Duodenal mucosa (tissue), 2 donors: ENCODE results near the gene OGFRL1.

Experiments used
- H3K27ac ChIP-seq: one replicate; pipeline ENCODE4 v1.7.0; 2013; ENCODE audit warnings: low read depth, low read length
- H3K27me3 ChIP-seq, 2 donors: one replicate each; pipeline ENCODE4 v1.7.0; 2013; ENCODE audit warnings: low read length in 2 of 2, control low read depth in 1 of 2; ENCODE audit not compliant: insufficient read depth in 2 of 2, control insufficient read depth in 1 of 2
- H3K36me3 ChIP-seq, 2 donors: one replicate each; pipeline ENCODE4 v1.7.0; 2013; ENCODE audit warnings: low read length in 2 of 2, control low read depth in 1 of 2; ENCODE audit not compliant: insufficient read depth in 2 of 2, control insufficient read depth in 1 of 2
- H3K4me1 ChIP-seq, 2 donors: one replicate each; pipeline ENCODE4 v1.7.0; 2013; ENCODE audit warnings: low read length in 2 of 2, control low read depth in 1 of 2; ENCODE audit not compliant: insufficient read depth in 2 of 2, control insufficient read depth in 1 of 2
- H3K4me3 ChIP-seq, 2 donors: one replicate each; pipeline ENCODE4 v1.7.0; 2013; ENCODE audit warnings: low read length in 2 of 2, low read depth in 1 of 2
- H3K9ac ChIP-seq, 2 donors: one replicate each; pipeline ENCODE4 v1.7.0; 2013; ENCODE audit warnings: low read length in 2 of 2, low read depth in 1 of 2
- H3K9me3 ChIP-seq, 2 donors: one replicate each; pipeline ENCODE4 v1.7.0; 2013; ENCODE audit warnings: low read length in 2 of 2, control low read depth in 1 of 2; ENCODE audit not compliant: control insufficient read depth in 1 of 2

OGFRL1 gene

DNA sequence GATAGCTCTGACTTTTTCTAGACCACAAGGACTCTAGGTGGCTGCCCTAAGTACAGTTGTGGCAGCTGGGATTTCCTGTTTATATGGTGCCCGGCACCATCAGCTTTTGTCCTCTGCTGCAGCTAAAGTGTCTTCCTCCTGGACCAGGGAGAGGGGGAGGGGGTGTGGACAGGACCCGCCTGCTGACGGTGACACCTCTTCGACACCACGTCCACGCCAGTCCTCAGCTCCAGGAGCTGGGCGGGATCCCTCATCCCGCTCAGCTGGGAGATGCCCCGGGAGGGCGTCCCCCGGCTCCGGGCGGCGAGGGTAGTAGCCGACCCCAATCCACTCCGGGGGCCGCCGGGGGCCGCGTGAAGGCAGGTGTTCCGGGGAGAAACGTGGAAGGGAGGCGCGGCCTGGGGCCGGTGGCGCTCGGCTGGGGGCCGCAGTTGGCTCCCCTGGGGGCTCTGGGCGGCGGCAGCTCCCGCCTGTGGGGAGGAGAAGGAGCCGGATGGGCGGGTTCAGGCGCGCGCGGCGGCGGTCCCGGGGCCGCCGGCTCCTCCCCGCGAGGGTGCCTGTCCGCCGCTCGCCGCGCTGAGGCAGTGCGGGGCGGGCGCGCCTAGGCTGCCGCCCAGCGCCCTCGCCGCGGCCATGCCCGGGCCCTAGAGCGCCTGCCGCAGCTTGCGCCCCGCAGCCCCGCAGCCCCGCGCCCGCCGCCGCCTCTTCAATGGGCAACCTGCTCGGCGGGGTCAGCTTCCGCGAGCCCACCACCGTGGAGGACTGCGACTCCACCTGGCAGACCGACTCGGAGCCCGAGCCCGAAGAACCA, at the start of gene OGFRL1:
TSS of gene OGFRL1 (plus strand) at position 584 of the 811 bp plus-strand sequence. CDS start at position 710, 126 bp downstream.
- H3K9me3 ChIP-seq = no peaks in the 10 kb centered on the region
- no peaks in the 10 kb centered on the region for H3K27me3 ChIP-seq
- H3K36me3 ChIP-seq = no peaks in the 10 kb centered on the region
- peak within 1 kb of the TSS; percentile 60 to 70 for H3K9ac ChIP-seq
- H3K4me3 ChIP-seq = peak within 1 kb of the TSS; percentile 66 to 69
- H3K4me1 ChIP-seq = peaks cover 16 to 28% of the 10 kb centered on the region in 2 donors
- peak within 1 kb of the TSS; percentile 72 for H3K27ac ChIP-seq

DNA sequence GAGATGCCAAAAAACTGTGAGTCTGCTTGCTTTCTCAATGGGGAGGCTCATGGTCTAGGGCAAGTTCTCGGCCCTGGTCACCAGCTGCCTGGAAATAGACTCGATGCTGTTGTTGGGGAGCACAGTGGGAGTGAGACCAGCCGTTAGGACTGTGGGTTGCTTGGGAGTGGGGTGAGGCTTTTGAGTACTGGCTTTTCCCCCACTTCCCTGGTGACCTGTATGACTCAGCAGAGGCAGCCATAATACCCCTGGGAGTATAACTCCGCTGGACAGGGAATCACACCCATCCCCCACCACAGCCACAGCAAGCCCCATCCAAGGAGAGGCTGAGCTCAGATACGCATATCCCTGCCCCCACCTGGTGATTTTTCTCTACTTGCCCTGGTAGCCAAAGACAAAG, 48.9 kb upstream of the OGFRL1 start:
- H3K9ac ChIP-seq = no peak overlapping the region
- H3K27ac ChIP-seq = no peak overlapping the region
- H3K36me3 ChIP-seq = no peaks in the 10 kb centered on the region
- no peaks in the 10 kb centered on the region for H3K4me1 ChIP-seq
- no peak overlapping the region for H3K4me3 ChIP-seq
- H3K27me3 ChIP-seq = no peaks in the 10 kb centered on the region
- H3K9me3 ChIP-seq = no peaks in the 10 kb centered on the region

DNA sequence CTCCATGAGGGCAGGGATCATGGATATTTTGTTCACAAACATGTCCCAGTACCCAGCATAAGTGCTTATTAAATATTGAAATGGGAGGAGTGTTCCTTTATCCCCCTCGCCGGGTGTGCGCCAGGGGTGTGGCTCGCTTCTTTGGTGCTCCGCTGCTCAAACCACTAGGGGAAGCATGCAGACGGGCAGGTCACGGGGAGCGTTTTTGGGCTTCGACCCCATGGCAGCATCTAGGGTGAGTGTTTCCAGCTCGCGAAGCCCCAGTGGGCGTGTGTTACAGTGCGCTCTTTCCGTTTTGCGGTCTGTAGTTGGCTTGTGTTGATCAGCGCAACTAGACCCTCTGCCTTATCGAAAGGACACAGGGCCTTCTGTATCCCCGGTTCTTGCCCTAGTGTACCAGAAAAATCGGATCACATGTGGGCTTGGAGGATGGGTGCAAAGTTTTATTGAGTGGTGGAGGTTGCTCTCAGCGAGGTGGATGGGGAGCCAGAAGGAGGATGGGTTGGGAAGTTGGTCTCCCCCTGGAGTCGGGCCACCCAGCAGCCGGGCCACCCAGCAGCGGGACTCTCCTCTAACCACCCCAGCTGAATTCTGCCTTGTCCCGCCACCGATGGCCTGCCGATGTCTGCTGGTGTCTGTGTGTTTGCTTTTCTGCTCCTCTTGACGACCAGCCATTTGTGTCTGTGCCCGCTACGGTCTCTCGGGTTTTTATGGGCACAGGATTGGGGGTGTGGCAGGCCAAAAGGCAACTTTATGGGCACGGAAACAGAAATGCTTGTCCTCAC, 43.2 kb upstream of the OGFRL1 start:
- no peak overlapping the region for H3K27ac ChIP-seq
- no peak overlapping the region for H3K9ac ChIP-seq
- no peaks in the 10 kb centered on the region for H3K27me3 ChIP-seq
- no peaks in the 10 kb centered on the region for H3K36me3 ChIP-seq
- H3K9me3 ChIP-seq = peaks cover 0 to 3% of the 10 kb centered on the region in 2 donors
- H3K4me1 ChIP-seq = no peaks in the 10 kb centered on the region
- H3K4me3 ChIP-seq = no peak overlapping the region

DNA sequence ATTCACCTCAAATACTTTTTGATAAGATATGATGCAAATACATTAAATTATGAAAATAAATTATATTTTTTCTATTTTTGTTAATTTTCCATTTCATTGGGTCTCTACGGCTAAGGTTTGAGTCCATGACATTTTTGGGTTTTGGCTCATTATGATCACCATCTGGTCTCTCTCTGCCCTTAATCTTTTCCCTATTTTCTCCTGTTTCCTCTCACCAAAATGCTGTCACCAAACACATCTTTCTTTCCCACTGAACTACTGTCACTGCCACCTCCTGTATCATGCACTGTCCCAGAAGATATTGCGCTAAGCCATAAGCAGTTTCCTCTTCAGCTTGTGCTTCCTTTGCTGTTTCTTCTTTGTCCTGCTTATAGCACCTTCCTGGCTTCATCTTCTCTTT, 42.0 kb upstream of the OGFRL1 start:
- H3K9ac ChIP-seq = no peak overlapping the region
- H3K4me1 ChIP-seq = no peaks in the 10 kb centered on the region
- no peaks in the 10 kb centered on the region for H3K36me3 ChIP-seq
- no peak overlapping the region for H3K4me3 ChIP-seq
- H3K9me3 ChIP-seq = peaks cover 0 to 3% of the 10 kb centered on the region in 2 donors
- H3K27ac ChIP-seq = no peak overlapping the region
- no peaks in the 10 kb centered on the region for H3K27me3 ChIP-seq

DNA sequence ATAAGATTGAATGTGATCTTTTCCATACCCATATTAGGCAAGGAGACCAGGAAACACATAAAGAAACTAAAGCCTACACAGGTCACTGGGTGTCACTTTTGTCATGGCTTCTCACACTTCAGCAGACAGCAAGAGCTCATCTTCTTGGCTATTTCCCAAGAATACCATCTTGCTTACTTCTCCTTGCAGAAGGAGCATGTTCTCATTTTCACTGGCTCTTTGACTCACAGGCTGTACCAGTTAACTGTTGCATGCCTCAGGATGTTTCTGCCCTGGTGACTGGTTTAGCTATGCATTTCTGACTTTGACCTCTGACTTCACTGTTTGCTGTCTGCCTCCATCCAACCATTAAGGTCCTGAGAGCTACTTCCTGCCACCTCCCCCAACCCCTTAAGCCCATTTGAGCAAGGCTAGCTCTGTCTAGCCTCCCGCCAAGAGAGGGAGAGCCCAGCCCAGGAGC, 40.3 kb upstream of the OGFRL1 start:
- Histone ChIP-seq H3K27ac (no peak overlapping the region), H3K9me3 (peaks cover 0 to 3% of the 10 kb centered on the region in 2 donors), H3K4me3 (no peak overlapping the region)

DNA sequence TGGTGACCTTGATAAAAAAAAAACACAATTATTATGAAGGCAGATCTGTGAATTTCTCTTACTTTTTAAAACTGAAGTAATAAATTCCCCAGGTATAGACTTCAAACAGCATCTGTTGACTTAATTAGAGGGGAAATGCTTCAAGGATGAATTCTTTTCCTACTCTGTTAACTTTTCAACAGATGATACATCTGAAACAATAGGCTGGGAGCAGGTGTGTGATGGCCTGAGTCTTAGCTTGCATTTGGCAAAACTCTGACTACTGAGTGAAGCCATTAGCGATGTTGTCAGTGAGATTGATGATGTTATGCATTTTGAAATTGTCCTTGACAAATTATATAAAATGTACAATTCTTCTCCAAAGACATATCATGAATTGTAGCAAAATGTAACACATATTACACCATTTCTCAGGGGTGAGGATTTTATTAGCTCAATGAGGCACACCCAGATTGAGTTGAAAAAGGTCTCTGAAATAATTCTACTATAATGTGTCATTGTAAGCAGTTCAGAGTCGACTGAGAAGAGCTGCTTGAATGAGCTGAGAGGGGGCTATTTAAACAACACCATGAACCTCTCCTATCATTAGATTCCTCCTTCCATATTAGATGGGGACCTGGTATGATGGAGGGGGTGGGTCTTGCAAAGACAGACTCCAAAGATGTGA, 39.6 kb upstream of the OGFRL1 start:
- H3K27ac ChIP-seq = no peak overlapping the region

More for the DNA sequence above, 40.3 kb upstream of the OGFRL1 start:
- H3K36me3 ChIP-seq = no peaks in the 10 kb centered on the region
- no peaks in the 10 kb centered on the region for H3K4me1 ChIP-seq
- no peak overlapping the region for H3K9ac ChIP-seq
- H3K27me3 ChIP-seq = no peaks in the 10 kb centered on the region

DNA sequence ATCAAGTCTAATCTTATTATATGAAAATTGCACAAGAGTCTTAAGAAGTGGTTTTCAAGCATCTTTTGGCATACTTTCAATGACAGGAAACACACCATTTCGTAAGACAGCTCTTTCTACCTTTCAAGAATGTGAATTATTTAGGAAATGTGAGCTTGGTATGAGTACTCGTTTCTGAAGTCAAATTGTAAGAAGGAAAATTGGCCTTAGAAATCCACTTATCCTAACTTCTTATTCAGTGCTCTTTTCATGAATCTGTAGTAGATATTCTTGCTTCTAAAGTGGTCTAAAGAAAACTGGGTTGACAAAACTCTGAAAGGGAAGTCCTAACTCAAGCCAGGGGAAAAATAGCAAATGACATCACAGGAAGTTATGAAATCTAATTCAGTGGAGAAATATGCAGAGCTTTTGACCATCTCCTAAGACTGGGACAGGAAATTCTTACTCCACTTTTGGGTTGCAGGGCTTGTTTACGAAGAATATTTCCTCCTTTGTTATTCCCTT, 38.5 kb upstream of the OGFRL1 start:
- Histone ChIP-seq H3K27ac (no peak overlapping the region), H3K9me3 (peaks cover 0 to 3% of the 10 kb centered on the region in 2 donors), H3K4me1 (no peaks in the 10 kb centered on the region), H3K4me3 (no peak overlapping the region), H3K9ac (no peak overlapping the region), H3K27me3 (no peaks in the 10 kb centered on the region), H3K36me3 (no peaks in the 10 kb centered on the region)

More for the DNA sequence above, 39.6 kb upstream of the OGFRL1 start:
- H3K4me3 ChIP-seq = no peak overlapping the region
- no peak overlapping the region for H3K9ac ChIP-seq
- peaks cover 0 to 3% of the 10 kb centered on the region in 2 donors for H3K9me3 ChIP-seq
- no peaks in the 10 kb centered on the region for H3K4me1 ChIP-seq
- no peaks in the 10 kb centered on the region for H3K27me3 ChIP-seq
- no peaks in the 10 kb centered on the region for H3K36me3 ChIP-seq

DNA sequence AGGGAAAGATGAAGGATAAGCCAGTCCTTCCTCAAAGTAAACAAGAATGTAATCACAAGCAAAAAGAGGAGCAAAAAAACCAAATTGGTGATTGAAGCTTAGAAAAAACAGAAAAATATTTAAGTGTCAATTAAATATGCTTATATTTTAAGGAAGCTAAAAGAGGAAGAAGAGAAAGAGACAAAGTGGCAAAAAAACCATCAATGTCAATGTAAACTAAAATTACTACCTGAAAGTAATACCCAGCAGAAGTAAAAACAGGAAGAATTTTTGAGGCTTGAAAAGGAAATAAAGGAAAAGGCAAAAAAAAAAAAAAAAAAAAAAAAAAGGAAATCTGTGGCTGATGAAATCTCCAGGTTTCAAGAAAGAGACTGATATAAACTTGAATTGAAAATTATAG, 36.2 kb upstream of the OGFRL1 start:
- Histone ChIP-seq H3K27ac (no peak overlapping the region), H3K9me3 (no peaks in the 10 kb centered on the region), H3K9ac (no peak overlapping the region), H3K27me3 (no peaks in the 10 kb centered on the region), H3K4me3 (no peak overlapping the region), H3K36me3 (no peaks in the 10 kb centered on the region), H3K4me1 (no peaks in the 10 kb centered on the region)

DNA sequence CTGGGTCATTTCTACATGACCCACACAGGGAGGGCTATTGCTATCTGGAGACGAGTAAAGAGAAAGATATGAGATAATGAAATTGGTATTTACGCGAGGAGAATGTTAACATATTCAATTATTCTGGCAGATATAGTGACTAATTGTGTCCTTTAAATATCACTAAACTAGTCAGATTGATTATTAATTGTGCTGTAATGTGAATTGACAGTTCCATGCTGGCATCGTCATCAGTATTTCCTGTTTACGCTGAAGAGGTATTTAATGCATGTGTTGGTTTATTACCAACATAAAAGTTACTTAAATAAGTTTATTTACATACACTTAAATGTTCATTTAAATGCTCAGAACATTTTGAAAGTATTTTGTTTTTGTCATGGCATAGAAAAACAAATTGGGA, 35.7 kb upstream of the OGFRL1 start:
- Histone ChIP-seq H3K9ac (no peak overlapping the region), H3K4me1 (no peaks in the 10 kb centered on the region), H3K27me3 (no peaks in the 10 kb centered on the region), H3K9me3 (no peaks in the 10 kb centered on the region), H3K27ac (no peak overlapping the region), H3K36me3 (no peaks in the 10 kb centered on the region), H3K4me3 (no peak overlapping the region)
